Kidney epithelial cell (primary cell): ENCODE measurements around the gene EMP2. TPM values are rescaled to one million over a fixed set of nuclear protein-coding genes. Genes with fewer than 3 reads are reported as not detected.

Experiments
- DNase-seq: peaks from one replicate; pipeline ENCODE4 v3.0.0-alpha.2; 2010; ENCODE audit warnings: low read depth
- H3K27me3 ChIP-seq: 2 replicates; pipeline ENCODE4 v1.6.0; 2011; ENCODE audit warnings: low read length; ENCODE audit not compliant: control insufficient read depth, insufficient read depth
- H3K36me3 ChIP-seq: 2 replicates; pipeline ENCODE4 v1.5.1; 2011; ENCODE audit warnings: low read length; ENCODE audit not compliant: control insufficient read depth, insufficient read depth
- H3K4me3 ChIP-seq: 2 replicates; pipeline ENCODE4 v1.5.1; 2011; ENCODE audit warnings: low read depth, mild to moderate bottlenecking, control low read depth, low read length
- total RNA-seq: library from RNA; depleted of rRNA; stranded (reverse); fragments of >200 nt; gene quantifications from 2 replicates; pipeline ENCODE4 v1.2.3, GENCODE V29; 2015
- TF ChIP-seq, protein P1 (sequence below): IDR thresholded peaks from 2 replicates; pipeline ENCODE4 v1.5.1; 2011; ENCODE audit warnings: mild to moderate bottlenecking, moderate library complexity, low read length, control low read depth, inconsistent platforms; ENCODE audit not compliant: insufficient read depth, poor library complexity, severe bottlenecking

EMP2 gene
- total RNA-seq, 1 donor from 2014 or later, result 1.4 TPM

DNA sequence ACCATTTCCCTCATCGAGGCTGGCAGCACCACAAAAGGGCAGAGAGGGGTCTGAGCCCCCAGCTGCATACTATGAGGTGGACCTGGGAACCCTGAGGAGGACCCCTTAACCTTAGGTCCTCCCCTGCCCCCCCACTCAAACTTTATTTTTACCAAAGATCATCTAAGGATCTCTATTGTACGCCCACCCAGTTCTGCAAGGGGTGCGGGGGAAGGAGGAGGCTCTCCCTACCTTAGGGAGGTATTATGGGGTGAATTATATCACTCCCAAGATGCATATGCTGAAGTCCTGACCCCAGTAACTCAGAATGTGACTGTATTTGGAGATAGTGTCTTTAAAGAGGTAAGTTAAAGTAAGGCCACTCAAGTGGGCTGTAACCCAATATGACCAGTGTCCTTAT lies 26.8 kb upstream of the EMP2 start:
- Histone ChIP-seq H3K4me3 (no peak overlapping the region), H3K36me3 (no peaks in the 10 kb centered on the region), H3K27me3 (no peaks in the 10 kb centered on the region)
- DNase-seq, result no peak
- TF ChIP-seq, protein P1, sequence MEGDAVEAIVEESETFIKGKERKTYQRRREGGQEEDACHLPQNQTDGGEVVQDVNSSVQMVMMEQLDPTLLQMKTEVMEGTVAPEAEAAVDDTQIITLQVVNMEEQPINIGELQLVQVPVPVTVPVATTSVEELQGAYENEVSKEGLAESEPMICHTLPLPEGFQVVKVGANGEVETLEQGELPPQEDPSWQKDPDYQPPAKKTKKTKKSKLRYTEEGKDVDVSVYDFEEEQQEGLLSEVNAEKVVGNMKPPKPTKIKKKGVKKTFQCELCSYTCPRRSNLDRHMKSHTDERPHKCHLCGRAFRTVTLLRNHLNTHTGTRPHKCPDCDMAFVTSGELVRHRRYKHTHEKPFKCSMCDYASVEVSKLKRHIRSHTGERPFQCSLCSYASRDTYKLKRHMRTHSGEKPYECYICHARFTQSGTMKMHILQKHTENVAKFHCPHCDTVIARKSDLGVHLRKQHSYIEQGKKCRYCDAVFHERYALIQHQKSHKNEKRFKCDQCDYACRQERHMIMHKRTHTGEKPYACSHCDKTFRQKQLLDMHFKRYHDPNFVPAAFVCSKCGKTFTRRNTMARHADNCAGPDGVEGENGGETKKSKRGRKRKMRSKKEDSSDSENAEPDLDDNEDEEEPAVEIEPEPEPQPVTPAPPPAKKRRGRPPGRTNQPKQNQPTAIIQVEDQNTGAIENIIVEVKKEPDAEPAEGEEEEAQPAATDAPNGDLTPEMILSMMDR, result no peak

DNA sequence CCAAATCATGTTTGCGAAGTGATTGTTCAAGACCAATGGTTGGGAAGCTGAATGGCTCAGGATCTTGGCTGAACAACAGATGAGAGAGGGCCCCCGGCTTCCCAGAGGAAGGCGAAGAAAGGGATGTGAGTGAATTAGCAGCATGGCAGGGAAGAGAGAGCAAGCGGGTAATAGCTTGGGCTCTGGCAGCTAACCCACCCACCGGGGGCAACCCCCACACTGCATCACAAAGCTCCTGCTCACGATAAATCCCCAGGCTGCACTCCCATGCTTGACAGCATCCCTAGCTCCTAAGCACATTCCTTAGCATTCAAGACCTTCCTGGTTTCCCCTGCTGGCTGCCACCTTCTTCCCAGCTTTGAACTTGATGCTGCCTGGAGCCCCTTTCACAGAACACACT lies 26.2 kb upstream of the EMP2 start:
- no peak for DNase-seq
- H3K4me3 ChIP-seq, result no peak overlapping the region
- H3K36me3 ChIP-seq, result no peaks in the 10 kb centered on the region
- TF ChIP-seq, protein P1, result no peak
- H3K27me3 ChIP-seq, result no peaks in the 10 kb centered on the region

DNA sequence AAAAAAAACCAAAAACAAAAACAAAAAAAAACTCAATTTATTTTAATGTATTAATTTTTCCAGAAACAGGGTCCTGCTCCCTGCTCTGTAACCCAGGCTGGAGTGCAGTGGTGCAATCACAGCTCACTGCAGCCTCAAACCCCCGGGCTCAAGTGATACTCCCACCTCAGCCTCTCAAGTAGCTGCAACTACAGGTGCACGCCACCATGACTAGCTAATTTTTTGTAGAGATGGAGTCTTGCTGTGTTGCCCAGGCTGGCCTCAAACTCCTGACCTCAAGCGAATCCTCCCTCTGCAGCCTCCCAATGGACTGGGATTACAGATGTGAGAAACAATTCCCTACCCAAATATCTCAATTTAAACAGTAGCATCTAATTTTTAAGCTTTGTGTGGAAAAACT lies 25.2 kb upstream of the EMP2 start:
- TF ChIP-seq, protein P1, result no peak
- no peak overlapping the region for H3K4me3 ChIP-seq
- no peaks in the 10 kb centered on the region for H3K36me3 ChIP-seq
- no peaks in the 10 kb centered on the region for H3K27me3 ChIP-seq
- no peak for DNase-seq

DNA sequence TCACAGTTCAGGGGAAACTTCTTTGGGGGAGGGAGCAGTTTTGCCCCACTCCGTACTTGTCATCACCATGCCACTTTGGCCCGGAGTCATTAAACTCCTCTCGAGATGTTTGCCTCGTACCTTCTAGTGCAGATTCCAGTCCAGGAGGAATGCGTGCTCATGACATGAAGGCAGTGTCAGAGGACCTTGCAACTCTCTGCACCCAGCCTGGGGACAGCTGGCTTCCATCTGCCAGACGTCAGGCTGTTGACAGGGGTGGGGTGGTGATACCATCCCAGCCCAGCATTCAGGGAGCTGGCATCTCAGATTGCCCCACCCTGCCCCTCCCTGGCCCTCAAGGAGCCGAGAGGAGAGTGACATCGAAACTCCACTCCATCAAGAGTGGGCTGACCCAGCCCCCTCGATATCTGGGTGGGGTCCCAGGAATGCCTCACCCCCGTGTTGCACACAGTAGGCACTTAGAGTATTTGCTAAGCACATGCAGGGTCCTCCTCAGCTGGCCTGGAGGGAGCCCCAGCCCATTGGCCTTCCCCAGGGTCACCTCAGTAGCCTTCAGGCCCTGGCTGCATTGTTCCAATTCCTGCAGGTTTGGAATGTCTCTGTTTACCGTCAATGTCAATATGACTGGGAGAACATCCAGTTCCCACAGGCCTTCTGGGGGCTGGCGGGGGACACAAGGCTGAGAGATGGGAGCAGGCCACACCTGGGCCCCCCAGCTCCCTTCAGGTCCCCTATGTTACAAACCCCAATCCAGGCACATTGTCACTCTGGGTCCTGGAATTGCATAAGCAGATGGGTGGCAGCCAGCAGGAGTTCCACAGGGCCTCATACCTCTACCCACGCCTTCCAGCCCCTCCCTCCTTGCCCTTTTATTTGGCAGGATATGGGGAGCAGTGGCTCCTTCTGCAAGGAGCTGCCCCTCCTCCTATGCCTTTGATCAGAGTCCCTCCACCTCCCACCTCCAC lies 21.3 kb upstream of the EMP2 start:
- Histone ChIP-seq H3K27me3 (no peaks in the 10 kb centered on the region), H3K36me3 (no peaks in the 10 kb centered on the region), H3K4me3 (no peak overlapping the region)
- TF ChIP-seq, protein P1, result no peak
- DNase-seq, result no peak

DNA sequence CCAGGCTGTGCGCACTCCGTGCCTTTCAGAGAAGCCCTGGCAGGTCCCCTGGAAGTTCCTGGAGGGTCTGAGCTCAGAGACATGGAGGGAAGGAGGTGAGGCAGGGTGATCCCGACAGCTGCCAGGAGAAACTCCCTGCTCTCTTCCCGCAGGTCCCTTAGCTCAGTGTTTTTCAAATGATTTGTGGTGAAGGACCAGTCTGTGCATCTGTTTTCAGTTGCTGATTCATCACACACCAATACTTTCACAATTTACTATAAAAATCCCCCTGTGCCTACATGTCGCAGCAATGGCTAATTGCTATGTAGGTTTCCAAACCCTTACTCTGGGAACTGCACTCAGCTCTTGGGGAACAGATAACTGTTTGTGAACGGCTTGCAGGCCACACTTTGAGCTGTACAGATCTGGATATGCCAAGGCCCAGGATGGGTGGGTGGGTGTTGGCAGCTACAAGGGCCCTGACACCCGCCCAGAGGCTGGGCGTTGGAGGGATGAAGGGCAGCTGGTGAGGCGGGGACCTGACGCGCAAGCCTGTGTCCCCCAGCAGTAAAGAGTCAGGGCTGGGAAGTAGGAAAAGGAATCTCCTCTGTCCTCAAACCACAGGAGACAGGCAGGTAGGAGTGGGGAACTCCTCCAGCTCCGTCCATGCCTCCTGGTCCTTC lies 20.5 kb upstream of the EMP2 start:
- Histone ChIP-seq H3K4me3 (no peak overlapping the region), H3K36me3 (no peaks in the 10 kb centered on the region), H3K27me3 (no peaks in the 10 kb centered on the region)
- TF ChIP-seq, protein P1, result no peak
- DNase-seq, result no peak
